Measurements from ENCODE around the gene CCDC57. TPM values are rescaled to one million over a fixed set of nuclear protein-coding genes. Genes with fewer than 3 reads are reported as not detected.

Gene CCDC57
- total RNA-seq, 1 donor from 2014 or later: 10.8 TPM

- Histone ChIP-seq H3K36me3 (ENCODE audit: control insufficient read depth, insufficient read depth, low read length) (peaks cover 71% of the 10 kb centered on the region), H3K27me3 (ENCODE audit: control insufficient read depth, insufficient read depth, low read length) (no peaks in the 10 kb centered on the region), H3K4me3 (ENCODE audit: low read depth, low read length) (no peak overlapping the region)
- DNase-seq (ENCODE audit: low read depth) (no peak), FAIRE-seq (no peak)
- TF ChIP-seq, protein P1, sequence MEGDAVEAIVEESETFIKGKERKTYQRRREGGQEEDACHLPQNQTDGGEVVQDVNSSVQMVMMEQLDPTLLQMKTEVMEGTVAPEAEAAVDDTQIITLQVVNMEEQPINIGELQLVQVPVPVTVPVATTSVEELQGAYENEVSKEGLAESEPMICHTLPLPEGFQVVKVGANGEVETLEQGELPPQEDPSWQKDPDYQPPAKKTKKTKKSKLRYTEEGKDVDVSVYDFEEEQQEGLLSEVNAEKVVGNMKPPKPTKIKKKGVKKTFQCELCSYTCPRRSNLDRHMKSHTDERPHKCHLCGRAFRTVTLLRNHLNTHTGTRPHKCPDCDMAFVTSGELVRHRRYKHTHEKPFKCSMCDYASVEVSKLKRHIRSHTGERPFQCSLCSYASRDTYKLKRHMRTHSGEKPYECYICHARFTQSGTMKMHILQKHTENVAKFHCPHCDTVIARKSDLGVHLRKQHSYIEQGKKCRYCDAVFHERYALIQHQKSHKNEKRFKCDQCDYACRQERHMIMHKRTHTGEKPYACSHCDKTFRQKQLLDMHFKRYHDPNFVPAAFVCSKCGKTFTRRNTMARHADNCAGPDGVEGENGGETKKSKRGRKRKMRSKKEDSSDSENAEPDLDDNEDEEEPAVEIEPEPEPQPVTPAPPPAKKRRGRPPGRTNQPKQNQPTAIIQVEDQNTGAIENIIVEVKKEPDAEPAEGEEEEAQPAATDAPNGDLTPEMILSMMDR (IDR thresholded peaks at IDR 0.05; ENCODE audit: insufficient read depth, low read length, severe bottlenecking): no peak
Measured at GRCh38 chr17:82081966-82082365, 130.7 kb downstream of the CCDC57 start.

- Histone ChIP-seq H3K4me3 (ENCODE audit: low read depth, low read length) (no peak overlapping the region), H3K27me3 (ENCODE audit: control insufficient read depth, insufficient read depth, low read length) (no peaks in the 10 kb centered on the region), H3K36me3 (ENCODE audit: control insufficient read depth, insufficient read depth, low read length) (peaks cover 67% of the 10 kb centered on the region)
- no peak for FAIRE-seq
- DNase-seq (ENCODE audit: low read depth): no peak
- TF ChIP-seq, protein P1 (IDR thresholded peaks at IDR 0.05; ENCODE audit: insufficient read depth, low read length, severe bottlenecking): no peak
Measured at GRCh38 chr17:82081546-82081945, 131.1 kb downstream of the CCDC57 start.

DNA sequence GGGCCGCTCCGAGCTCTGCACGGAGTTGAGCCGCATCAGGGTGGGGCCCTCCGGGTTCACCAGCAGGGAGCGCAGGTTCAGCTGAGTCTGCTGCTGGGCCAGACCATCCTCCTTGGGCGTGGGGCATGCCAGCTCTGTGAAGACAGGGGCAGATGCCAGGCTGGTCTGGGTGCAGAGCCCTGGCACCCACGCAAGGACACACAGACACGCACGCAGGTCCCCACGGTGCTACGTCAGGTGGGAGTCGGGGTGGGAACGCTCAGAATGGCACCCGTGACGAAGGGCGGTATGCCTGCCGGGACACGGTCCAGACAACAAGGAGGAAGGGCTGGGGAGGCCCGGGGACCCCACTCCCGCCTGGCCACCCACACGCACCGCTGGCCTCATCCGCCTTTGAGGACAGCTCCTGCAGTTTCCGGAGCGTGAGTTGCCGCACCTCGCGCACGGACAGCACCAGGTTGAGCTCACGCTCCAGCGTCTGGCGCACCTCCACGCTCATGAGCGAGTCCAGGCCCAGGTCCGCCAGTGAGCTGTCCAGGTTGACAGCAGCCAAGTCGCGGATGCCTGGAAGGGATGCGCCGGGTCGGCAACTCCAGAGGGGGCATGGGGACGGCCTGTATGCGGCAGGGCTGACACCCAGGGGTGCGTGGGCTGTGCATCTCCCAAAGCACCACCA, 131.7 kb downstream of the CCDC57 start:
- H3K4me3 ChIP-seq (ENCODE audit: low read depth, low read length): no peak overlapping the region
- no peaks in the 10 kb centered on the region for H3K27me3 ChIP-seq (ENCODE audit: control insufficient read depth, insufficient read depth, low read length)
- FAIRE-seq (no peak), DNase-seq (ENCODE audit: low read depth) (no peak)
- H3K36me3 ChIP-seq (ENCODE audit: control insufficient read depth, insufficient read depth, low read length): peaks cover 62% of the 10 kb centered on the region
- TF ChIP-seq, protein P1 (IDR thresholded peaks at IDR 0.05; ENCODE audit: insufficient read depth, low read length, severe bottlenecking): no peak

DNA sequence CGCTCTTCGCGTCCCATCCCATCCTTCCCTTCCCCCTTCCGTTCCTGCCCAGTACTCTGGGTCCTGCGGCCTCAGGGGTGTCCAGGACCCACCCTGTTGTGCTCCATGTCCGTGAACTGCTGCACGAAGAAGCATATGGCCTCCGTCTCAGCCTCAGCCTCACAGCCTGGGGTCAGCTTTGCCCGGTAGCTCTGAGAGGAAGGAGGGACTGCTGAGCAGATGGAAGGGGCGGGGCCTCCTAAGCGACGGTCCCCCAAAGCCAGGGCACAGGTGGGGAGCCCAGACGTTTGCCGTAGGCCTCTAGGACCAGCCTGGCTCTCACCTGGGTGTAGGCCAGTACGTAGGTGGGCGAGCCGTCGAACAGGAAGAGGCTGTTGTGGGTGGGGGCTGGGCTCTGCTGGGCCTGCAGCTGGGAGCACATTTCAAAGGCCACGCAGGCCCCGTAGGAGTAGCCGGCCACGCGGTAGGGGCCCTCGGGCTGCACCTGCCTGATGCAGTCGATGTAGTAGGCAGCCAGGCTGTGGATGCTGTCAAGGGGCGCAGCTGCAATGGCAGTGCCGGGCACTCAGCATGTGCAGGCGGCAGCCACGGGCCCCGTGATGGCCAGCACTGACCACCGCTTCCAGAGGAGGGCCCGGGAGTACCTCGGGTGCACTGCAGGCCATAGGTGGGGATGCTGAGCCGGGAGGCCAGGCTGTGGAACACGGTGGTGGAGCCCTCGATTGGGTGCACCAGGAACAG, 132.4 kb downstream of the CCDC57 start:
- H3K36me3 ChIP-seq (ENCODE audit: control insufficient read depth, insufficient read depth, low read length): peaks cover 58% of the 10 kb centered on the region
- TF ChIP-seq, protein P1 (IDR thresholded peaks at IDR 0.05; ENCODE audit: insufficient read depth, low read length, severe bottlenecking): no peak
- no peaks in the 10 kb centered on the region for H3K27me3 ChIP-seq (ENCODE audit: control insufficient read depth, insufficient read depth, low read length)
- H3K4me3 ChIP-seq (ENCODE audit: low read depth, low read length): no peak overlapping the region
- FAIRE-seq: no peak
- no peak for DNase-seq (ENCODE audit: low read depth)

DNA sequence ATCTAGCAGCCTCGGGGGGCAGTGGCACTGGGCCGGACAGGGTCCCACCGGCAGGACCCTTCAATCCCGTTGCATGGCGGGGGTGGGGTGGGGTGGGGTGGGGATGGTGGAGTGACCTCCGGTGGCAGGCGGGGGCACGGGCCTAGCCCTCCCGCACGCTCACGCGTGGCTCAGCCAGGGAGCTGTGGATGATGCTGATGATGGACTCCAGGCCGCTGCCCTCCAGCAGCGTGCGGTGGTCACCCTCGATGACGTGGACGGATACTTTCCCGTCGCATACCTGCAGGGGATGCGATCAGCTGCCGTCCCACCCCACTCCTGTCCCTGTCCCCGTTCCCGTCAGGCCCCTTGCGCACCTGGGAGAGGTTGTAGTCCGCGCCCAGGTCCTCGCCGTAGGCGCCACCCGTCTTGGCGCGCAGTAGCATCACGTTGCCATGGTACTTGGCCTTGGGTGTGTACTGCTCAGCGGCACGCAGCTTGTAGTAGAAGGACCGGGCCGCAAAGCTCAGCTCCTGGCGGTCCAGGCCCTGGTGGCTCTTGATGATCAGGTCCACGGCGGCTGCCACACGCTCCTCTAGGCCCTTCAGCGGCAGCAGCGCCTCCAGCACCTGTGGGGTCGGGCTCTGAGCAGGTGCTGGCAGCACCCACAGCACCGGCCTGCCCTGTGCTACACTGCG, 133.5 kb downstream of the CCDC57 start:
- no peak overlapping the region for H3K4me3 ChIP-seq (ENCODE audit: low read depth, low read length)
- TF ChIP-seq, protein P1 (IDR thresholded peaks at IDR 0.05; ENCODE audit: insufficient read depth, low read length, severe bottlenecking): no peak
- no peaks in the 10 kb centered on the region for H3K27me3 ChIP-seq (ENCODE audit: control insufficient read depth, insufficient read depth, low read length)
- peaks cover 48% of the 10 kb centered on the region for H3K36me3 ChIP-seq (ENCODE audit: control insufficient read depth, insufficient read depth, low read length)
- no peak for DNase-seq (ENCODE audit: low read depth)
- FAIRE-seq: no peak

All from bronchial epithelial cell (primary cell).